Vagina (tissue), 2 donors: ENCODE data around the gene TLCD3A.
"Not testable (repeated sequence)": the region's sequence is repeated elsewhere in the genome, so short reads cannot be mapped to it uniquely, and the experiment has no call there.

Source experiments
- CTCF ChIP-seq, 3 experiments: fragments of 450-650 bp in 2 of 3; fragments of 200-600 bp in 1 of 3; sonication (generic) in 1 of 3; IDR thresholded peaks; one replicate each; pipeline ENCODE4 v1.5.1; 2017 to 2019; ENCODE audit warnings: antibody characterized with exemption in 3 of 3, mild to moderate bottlenecking in 2 of 3, moderate library complexity in 2 of 3
- POLR2AphosphoS5 ChIP-seq, 2 donors: sonication (generic); formaldehyde crosslinking; IDR thresholded peaks; one replicate each; pipeline ENCODE4 v1.9.0; 2017; ENCODE audit warnings: antibody characterized with exemption in 2 of 2, mild to moderate bottlenecking in 2 of 2, low read depth in 1 of 2; ENCODE audit not compliant: insufficient read depth in 1 of 2

DNA sequence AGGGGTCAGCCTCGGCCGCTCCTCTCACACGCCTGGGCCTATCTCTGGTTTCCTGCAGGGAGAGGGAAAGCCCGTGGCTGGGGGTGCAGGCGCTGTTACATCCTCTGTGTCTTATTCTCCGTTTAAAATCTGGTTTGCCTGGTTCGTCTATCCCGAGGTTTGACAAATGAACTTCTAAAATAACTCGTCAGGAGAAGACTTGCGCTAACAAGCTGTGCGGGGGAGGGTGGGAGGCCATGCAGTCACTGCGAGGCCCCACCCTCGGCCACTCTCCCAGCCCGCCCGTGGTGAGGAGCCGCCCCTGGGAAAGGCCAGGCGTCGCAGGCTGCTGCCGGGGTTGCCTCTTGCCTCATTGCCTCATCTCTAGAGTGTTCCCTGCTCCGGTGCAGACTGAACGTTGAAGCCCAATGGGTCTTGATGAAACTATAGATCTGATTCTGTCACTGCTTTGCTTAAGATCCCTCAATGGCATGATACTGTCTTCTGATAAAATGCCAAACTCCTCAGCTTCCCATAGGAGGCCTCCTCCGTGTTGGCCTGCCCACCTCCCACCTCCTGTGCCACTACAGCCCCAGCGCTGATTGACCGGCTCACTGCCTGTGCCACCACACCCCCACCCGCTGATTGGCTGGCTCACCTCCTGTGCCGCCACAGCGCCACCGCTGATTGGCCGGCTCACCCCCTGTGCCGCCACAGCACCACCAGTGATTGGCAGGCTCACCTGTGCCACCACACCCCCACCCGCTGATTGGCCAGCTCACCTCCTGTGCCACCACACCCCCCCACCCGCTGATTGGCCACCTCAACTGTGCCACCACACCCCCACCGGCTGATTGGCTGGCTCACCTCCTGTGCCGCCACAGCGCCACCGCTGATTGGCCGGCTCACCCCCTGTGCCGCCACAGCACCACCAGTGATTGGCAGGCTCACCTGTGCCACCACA is 57.8 kb downstream of the TLCD3A start:
- TF ChIP-seq POLR2AphosphoS5 (IDR thresholded peaks at IDR 0.05; ENCODE audit: insufficient read depth in 1 of 2, low read depth in 1 of 2): peak; percentile 19 to 51
- not testable (repeated sequence) for TF ChIP-seq CTCF (IDR thresholded peaks at IDR 0.05)
